HEK293T (cell line): Measurements from ENCODE around the gene PACRG.

Source experiments
- BHLHE40 ChIP-seq: fragments of 450-650 bp; IDR thresholded peaks from 2 replicates; pipeline ENCODE4 v1.6.1; 2016; ENCODE audit warnings: mild to moderate bottlenecking, moderate library complexity, borderline replicate concordance
- CTBP1 ChIP-seq: fragments of 450-650 bp; IDR thresholded peaks from 2 replicates; pipeline ENCODE4 v1.6.1; 2016; ENCODE audit warnings: borderline replicate concordance
- ELF4 ChIP-seq: fragments of 450-650 bp; IDR thresholded peaks from 2 replicates; pipeline ENCODE4 v1.6.1; 2017; ENCODE audit warnings: antibody characterized with exemption
- FOXM1 ChIP-seq: fragments of 450-650 bp; IDR thresholded peaks from 2 replicates; pipeline ENCODE4 v1.6.1; 2017; ENCODE audit warnings: mild to moderate bottlenecking, borderline replicate concordance
- L3MBTL2 ChIP-seq: fragments of 450-650 bp; conservative IDR thresholded peaks from 2 replicates; pipeline ENCODE4 v1.6.1; 2016; ENCODE audit warnings: mild to moderate bottlenecking
- NFRKB ChIP-seq: fragments of 450-650 bp; IDR thresholded peaks from 2 replicates; pipeline ENCODE4 v1.6.1; 2016; ENCODE audit warnings: mild to moderate bottlenecking, moderate library complexity
- SP1 ChIP-seq: fragments of 450-650 bp; IDR thresholded peaks from 2 replicates; pipeline ENCODE4 v1.6.1; 2017
- SUZ12 ChIP-seq: fragments of 450-650 bp; IDR thresholded peaks from 2 replicates; pipeline ENCODE4 v1.6.1; 2016; ENCODE audit warnings: mild to moderate bottlenecking
- TARDBP ChIP-seq: fragments of 450-650 bp; IDR thresholded peaks from 2 replicates; pipeline ENCODE4 v1.6.1; 2016

GRCh38 chr6:163320804-163321203 lies 593.0 kb downstream of the PACRG start:
- TF ChIP-seq SP1, result no peak
- TF ChIP-seq ELF4, result no peak
- TF ChIP-seq BHLHE40, result no peak
- no peak for TF ChIP-seq NFRKB
- TF ChIP-seq L3MBTL2, result no peak
- TF ChIP-seq SUZ12, result no peak
- no peak for TF ChIP-seq FOXM1
- TF ChIP-seq TARDBP, result no peak
- TF ChIP-seq CTBP1, result no peak
